ENCODE data around the gene UBALD1.
A peak's percentile ranks its signal among the peaks of the same experiment; 100 is the strongest.

- TF ChIP-seq CTCF (IDR thresholded peaks at IDR 0.05) (peak; percentile 87 to 97 (median 94)), POLR2A (IDR thresholded peaks at IDR 0.05) (no peak)
Measured at GRCh38 chr16:4624015-4624826, 9.5 kb upstream of the UBALD1 start, which contains the start of gene MGRN1.

All from esophagus squamous epithelium (tissue), 4 donors.